NCI-H524 treated with DMSO at 0.1 percent for 48 hours (cell line): Measurements from ENCODE around the gene POMGNT2.

Experiments used
- DNase-seq: peaks from one replicate; lab custom pipeline; 2025; lab: John Stamatoyannopoulos, UW

POMGNT2 gene

DNA sequence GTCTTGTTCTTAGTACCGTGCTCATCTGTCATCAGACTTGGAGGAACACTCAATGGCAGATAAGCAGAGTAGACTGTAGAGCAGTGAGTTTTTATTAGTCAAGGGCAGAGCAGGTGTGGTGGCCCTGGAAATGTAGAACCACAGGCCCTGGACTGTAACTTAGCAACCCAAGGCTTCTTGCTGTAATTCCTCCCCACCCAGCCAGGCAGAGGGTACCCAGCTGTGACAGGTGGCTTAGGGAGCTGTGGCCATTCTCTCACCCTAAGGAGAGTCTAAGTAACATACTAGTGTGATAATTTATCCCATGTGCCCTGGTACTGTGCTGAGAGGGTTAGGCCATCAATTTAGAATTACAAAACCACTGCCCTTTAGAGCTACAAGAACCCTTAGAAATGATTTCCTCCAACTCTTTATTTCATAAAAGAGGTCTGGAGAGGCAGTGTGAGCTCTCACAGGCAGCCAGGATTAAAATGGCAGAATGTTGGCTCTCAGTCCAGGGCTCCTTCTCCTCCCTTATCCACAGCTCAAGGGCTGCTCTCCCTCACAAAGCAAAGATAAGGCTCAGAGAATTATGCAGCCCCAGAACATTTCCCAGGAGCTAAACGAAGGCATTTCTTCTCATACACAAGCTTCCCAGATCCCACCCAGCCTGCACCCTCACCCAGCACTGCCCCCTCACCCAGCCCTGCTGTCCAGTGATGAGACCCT is 3.0 kb downstream of the POMGNT2 start:
- no peak for DNase-seq

DNA sequence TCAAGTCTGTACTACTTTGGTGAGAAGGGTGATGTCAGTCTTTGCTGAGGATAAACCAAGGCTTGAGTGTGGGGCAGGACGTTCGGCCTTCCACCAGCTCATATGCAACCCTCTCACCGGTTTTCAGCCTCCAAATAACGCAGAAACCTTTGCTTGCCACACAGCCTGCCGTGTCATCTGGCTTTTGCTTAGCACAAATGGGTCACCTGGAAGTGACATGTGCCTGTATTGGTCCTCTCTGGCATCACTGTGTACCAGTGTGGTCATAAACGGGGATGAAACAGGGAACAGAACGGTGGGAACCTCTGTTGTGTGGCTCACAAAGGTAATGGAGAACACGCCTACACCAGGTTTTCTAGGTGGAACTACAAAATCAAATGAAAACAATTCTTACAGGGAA is 7.1 kb downstream of the POMGNT2 start:
- DNase-seq, result no peak

DNA sequence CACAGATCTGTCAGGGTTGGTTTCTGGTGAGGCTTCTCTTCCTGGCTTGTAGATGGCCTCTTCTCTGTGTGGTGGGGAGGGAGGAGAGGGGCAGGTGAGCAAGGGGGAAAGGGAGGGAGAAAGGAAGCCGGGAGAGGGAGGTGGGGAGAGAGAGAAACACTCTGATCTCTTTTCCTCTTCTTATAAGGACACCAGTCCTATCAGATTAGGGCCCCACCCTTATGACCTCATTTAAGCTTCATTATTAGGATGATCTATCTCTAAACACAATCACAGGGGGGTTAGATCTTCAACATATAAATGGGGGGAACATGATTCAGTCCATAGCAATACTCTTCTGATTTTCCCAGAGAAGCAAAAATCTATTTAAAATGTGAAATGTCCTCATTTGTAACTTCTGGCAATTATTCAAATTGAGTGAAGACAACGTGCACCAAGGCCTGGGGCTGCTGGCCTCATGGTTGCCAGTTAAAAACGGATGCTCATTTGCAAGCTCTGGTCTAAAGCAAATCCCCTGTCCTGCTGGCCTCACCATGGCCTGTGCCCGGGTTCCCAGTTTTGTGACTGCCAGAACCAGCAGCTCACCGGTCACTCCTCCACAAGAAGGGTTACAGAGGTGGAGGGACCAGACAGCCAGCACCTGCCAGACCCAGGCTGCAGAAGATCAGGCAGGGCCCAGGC is 8.3 kb downstream of the POMGNT2 start:
- DNase-seq, result no peak

DNA sequence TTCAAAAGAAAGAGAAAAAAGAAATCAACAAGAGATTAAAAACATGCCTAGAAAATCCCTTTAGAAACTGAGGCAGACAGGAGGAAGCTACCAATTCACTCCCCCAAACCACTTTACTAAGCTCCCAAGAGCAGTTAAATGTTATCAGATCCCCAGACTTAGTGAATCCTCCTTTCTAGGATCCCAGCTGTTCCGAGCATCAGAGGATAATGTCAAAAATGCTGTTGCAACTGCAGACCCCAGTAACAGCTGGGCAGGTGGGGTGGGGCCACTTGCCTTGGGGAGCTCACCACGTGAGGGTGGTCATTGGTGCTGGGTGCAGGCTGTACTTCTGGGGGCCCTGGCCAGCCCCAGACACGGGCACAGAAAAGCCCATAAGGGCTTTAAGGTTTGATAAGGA is 9.1 kb downstream of the POMGNT2 start:
- DNase-seq, result peak; percentile 56

DNA sequence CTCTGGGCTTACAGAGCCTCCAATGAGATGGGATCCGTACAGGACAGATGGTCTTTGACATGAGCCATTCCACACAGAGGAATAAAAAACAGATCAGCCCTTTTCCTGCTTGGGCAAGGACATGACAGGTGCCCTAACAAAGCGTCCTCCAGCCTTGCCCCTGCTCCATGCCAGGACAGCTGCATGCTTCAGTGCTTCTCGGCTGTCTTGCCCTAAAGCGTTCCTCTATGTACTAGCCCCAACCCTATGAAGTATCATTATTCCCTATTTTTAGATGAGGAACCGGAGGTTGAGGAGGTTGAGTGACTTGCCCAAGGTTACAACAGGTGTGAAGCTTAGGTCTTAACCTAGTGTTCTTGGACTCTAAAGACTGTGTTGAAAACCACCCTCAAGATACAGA is 10.5 kb downstream of the POMGNT2 start:
- DNase-seq, result no peak

DNA sequence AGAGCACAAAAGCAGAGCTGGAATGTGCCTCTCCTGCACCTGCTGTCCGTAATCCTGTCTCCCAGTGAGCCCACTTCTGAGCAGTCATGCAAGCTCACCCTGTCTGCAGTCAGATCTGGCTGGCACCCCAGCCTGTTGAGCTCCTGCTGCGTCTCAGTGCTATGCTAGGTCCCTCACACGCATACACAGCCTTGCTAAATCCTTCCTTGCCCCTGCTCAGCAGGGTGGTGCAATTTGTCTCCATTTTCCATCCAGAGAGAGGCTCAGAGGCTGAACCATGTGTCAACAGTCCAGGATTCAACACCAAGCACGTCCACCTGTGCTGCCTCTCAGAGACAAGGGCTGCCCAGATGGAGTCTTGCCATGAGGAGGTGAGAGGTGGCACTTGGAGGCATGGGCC is 11.0 kb downstream of the POMGNT2 start:
- DNase-seq, result peak; percentile 75

DNA sequence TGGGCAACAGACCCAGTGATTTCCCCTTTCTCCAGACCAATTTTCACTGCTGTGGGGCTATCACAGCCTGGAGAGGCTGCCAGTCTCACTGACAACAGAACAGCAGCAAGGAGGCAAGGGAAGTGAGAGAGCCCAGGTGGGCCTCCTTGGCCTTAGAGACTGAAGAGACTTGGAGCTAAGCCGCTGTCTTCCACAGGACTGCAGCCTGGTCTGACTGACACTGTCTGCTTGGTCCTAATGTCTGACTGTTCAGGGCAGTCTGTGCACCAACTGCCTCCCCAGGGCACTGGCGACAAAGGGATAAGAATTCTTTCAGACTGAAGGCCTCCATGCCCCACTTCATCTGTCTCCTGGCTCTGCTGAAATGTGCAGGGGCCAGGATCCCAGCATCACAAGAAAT is 11.5 kb downstream of the POMGNT2 start:
- no peak for DNase-seq

DNA sequence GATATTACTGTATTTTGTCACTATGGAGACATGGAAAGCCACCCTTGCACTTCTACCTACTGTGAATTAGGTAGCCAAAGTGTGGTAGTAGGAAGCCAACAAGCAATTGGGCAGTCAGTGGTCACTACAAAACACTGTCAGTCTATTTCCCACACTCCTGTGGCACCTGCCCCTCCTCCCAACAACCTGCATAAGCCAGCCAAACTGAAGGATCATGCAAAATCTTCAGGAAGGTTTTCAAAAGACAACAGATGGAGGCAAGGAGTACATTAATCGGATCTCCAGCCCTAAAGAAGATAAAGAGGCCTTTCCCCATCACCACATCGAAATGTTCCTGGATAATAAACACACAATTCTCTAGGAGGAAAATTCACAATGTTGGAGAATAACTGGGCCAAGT is 11.9 kb downstream of the POMGNT2 start:
- peak; percentile 33 for DNase-seq

DNA sequence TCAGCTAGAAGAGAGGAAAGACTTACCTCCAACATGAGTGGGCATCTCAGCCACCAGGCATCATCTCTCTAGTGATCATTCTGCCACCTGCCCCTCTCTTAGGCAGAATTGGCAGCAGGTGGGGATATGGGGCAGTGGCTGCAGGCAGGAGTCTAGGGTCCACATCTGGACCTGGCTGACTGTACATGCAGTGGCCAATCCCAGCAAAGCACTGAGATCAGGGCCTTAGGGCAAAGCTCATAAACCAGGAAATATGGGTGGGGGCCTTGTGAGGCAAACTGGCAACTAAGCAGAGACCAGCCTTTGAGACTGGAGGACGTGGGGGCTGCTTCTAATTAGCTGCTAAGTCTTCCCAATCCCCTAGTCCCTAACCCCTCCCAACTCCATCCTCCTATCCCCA is 12.9 kb downstream of the POMGNT2 start:
- no peak for DNase-seq

DNA sequence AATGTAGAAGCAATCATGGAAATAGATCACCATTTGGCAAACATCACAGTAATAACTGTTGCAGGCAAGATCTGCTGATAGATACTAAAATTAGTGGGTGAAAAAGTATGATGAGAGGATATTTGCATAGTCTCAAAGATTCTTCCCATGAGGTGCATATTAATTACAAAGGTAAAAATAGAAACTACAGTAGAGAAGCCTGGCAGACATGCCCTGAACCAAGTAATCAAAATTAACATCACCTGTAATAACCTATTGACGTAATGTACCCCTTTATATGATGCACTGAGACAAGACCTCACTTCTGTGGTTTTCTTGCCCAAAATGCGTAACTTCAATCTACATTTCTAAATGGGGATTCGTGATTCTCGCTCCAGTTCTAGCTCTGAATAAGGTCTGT is 14.4 kb downstream of the POMGNT2 start:
- no peak for DNase-seq

DNA sequence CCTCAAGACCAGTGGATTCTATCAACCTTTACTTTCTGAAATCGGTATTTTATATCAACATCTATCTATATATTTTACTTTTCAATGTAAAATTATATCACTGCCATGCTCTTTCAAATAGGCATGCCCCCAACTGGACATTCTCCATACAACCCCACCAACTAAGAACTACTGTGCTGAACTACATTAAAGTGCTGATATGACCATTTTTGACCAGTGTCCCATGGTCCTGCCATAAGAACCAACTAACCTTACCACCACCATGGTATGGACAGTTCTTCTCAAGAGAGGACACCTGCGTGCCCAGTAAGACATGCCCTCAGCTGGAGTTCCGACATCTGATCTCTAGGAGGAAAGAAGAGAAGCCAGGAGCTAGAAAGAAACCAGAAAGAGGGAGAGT is 15.6 kb downstream of the POMGNT2 start:
- DNase-seq, result no peak

DNA sequence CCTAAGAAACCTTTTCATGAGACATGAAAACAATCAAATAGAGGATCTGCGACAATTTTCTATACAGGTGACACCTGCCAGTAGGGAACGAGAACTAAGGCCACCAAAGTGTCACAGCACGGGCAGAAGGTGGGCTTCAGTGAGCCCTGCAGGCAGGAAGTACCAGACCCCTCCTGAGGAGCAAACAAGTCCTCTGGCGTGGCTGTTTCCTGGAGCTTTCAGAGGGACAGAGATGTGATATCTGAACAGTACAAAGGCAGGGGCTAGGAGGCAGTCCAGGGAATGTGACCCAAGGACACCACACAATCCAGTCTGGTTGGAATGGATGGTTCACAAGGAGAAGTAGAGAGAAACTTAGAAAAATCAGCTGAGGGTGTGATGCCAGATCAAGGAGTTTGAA is 16.8 kb downstream of the POMGNT2 start:
- DNase-seq, result no peak

DNA sequence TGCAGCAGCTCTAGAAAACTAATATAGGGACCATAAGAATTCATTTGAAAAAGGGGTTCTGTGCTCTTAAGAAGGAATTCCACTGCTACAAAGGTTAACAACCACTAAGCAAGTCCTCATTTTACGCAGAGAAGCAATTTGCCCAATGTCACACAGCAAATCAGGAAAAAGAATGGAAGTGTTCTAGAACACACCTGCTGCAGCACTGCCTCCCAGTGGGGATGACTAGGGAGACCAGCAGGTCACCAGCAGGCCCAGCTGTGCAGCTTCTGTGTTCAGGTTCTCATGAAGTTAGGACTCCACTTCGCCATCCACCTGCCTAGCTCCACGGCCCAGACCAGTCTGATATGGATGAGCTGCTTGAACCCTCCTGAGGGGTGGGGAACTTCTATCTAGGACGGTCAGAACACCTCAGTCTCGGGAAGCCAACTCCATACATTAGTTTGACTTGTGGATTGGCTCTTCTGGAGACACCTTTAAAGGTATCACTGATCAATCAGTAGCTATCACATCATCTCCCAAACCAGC is 18.6 kb downstream of the POMGNT2 start:
- no peak for DNase-seq

DNA sequence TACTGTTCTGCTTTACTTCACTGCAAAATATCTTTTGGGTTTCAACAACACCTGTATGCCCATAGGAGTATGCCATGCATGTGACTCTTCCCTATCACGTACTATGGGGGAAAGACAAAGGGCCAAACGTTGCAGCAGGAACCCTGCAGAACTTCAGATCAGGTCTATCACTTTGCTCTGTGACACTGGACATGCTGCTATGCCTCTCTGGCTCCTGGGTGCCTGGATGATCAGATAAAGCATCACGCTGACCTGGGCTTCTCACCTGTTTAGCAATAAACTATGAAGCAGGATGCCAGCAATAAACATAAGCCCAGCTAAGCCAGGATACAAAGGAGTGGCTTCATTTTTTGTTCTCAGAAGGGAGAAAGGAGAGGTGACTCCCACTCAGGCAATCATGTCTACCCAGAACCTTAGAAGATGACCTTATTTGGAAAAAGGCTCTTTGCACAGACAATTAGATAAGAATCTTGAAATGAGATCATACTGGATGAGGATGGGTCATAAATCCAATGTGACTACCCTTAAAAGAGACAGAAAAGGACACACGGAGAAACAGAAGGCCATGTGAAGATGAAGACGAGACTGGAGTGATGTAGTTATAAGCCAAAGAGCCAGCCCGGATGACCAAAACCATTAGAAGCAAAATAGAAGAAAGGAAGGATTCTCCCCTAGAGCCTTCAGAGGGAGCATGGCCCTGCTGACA is 19.3 kb downstream of the POMGNT2 start:
- DNase-seq, result no peak

DNA sequence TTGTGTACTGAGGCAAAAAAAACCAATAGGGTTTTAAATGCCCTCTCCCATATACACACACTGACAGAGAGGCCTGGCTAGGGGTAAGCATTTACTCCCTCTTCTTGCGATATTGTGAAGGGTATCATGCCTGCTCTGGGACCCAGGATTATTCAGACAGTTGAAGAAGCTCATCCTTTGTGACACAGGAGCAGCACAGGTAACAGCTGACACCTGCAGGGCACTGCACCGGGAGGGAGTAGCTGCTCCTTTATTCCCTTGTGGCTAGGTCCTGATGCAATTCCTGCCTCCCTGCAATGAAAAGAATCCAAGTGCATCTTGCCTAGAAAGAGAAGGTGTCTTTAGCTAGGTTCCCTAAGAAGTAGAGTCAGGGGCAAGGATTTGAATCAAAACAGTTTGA is 23.4 kb downstream of the POMGNT2 start:
- DNase-seq, result no peak

DNA sequence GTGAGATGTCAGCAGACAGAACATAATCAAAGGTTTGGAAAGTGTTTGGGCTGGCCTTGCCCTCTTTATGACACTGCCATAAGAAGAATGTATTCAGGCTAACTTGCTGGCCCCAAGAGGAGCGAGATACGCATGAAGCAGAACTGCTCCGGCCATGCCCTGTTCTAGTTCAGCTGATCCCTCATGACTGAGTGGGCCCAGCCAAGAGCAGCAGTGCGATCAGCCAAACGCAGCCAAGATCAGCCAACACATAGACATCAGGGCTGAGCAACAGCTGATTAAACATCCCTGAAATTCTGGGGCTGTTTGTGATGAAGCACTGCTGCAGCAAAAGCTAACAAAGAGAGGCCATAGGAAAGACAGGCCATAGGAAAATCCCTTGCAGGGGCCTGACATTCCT is 24.1 kb downstream of the POMGNT2 start:
- DNase-seq, result no peak

DNA sequence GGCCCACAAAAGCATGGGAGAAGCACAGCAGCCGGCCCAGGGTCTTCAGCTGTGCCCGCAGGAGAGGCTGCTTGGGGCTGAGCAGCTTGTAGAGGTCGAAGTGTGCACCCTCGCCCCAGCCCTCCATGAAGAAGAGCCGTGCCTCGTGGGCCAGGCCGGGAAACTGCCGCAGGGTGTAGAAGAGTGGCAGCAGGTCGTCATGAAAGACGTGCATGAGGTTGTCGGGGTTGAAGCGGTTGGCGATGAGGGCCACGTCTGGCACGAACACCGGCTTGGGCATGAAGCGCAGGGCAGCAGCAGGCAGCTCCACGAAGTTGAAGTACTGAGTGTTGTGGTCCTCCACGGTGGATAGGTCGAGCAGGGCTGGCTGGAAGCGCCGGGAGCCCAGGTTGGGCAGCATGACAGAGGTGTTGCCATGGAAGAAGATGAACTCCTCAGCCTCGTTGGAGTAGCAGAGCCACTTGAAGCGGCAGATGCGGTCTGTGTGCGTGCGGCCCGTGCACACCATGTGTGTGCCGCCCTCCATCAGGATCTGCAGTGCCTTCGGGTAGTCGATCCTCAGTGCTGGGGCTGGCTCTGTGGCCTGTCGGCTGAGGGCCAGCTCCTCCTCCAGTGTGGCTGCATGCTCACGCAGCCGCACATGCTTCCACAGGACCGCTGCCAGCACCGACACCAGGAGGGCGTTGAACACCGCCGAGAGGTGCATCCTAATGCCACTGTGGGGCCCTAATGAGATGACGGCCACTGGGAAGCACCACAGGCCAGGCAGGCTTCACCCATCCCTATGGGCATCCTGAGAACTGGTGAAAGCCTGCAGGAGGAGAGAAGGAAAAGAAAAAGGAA is 24.9 kb downstream of the POMGNT2 start:
- no peak for DNase-seq

DNA sequence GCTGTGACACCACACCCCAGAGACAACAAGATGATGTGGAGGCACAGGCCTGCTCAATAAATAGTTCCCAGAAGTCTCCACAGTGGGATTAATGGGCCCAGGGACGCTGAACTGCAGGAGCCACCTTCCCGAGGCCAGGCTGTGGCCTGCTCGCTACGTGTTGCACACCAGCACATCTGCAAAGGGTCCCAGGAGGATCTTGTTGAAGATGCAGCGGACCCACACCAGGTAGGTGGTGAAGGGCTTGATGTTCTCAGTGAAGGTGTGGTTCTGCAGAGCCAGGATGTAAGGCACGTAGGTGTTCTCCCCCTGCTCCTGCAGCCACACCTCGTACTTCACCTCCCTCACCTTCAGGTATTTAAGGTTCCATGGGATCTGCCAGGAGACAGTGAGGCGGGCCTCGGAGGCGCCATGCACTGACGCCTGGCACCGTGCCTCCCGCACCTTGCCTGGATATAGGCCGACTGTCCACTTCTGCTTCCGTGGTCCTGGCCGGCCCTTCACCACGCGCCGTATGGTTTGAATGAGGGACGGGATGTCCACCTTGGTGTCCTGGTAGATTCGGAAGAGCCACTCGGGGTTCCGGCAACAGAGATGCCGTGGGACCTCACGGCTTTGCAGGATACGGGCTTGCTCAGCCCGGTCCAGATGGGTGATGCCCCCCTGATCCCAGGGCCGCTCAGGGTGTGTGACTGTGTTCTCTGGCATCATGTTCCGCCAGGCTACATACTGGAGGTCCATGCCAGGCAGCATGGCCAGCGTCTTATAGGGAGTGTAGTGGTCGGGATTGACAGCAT is 26.1 kb downstream of the POMGNT2 start:
- DNase-seq, result no peak

DNA sequence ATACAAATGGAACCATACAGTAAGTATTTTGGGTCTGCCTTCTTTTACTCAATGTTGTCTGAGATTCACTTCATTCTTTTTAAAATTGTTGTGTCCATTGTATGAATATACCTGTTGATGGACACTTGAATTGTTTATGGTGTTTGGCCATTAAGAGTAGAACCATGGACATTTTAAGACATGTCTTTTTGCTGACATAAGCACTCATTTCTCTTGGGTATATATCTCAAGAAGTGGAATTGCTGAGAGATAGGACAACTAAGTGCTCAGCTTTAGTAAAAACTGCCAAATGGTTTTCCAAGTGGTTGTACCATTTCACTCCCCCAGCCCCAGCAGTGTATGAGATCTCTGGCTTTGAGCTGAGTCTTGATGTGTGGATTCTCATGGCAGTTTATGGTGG is 28.2 kb downstream of the POMGNT2 start:
- no peak for DNase-seq

DNA sequence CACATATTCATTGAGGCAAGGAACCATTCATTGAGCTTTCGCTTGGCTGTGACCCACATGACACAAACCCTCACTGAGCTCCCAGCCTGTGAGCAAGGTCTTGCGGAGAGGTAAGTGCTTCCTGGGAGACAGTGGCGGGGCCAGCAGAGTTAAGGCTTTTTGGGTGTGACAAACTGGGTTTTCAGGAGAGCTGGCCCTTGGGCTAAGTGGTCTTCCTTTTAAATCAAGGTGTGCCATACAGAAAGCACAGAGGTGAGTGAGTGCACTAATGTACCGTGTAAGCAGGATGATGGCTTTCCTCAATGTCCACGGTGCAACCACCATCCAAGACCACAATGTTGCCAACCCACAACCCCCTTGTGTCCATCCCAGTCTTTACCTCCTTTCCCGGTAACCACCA is 28.6 kb downstream of the POMGNT2 start:
- DNase-seq, result no peak

DNA sequence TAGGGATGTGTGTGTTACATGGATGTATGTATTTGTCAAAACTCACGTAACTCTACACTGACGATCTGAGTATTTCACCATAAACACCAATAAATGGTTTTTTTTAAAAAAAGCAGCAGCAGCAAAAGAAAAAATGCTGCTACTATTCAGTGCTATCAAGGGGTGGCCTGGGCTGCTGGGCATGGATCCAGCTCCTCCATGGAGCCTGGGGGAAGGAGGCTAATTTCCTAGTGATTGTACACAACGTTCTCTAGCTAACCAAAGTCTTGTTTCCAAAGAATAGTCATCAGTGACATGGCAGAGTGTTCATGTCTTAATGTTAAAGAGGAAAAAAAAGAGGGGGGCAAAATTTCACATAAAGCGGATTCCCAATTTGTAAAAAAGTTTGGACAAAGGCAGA is 29.0 kb downstream of the POMGNT2 start:
- no peak for DNase-seq
